GM12872 (cell line): ENCODE results near the gene EIF3L.

Experiments used
- TF ChIP-seq, protein P1 (sequence below): IDR thresholded peaks from 3 replicates; pipeline ENCODE4 v1.5.1; 2011; ENCODE audit warnings: low read depth, mild to moderate bottlenecking, low read length, moderate library complexity; ENCODE audit not compliant: insufficient read depth

EIF3L gene

DNA sequence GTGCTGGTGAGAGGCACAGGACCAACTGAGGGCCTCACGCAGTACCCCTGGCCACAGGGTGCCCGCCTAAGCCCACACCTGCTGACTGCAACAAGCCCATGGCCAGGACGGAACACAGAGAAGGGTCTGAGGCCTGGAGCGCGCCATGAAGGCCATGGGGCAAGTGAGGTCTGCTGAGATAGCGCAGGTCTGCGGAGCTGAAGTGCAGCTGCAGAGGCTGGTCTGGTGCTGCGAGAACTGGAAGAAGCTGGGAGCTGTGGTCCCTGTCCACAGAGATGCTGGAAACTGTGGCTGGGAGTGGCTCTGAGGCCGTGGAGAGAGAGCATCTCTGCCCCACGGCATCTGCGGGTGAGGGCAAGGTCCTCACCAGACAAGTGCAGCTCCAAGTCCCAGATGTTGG lies 17.7 kb upstream of the EIF3L start:
- TF ChIP-seq, protein P1, sequence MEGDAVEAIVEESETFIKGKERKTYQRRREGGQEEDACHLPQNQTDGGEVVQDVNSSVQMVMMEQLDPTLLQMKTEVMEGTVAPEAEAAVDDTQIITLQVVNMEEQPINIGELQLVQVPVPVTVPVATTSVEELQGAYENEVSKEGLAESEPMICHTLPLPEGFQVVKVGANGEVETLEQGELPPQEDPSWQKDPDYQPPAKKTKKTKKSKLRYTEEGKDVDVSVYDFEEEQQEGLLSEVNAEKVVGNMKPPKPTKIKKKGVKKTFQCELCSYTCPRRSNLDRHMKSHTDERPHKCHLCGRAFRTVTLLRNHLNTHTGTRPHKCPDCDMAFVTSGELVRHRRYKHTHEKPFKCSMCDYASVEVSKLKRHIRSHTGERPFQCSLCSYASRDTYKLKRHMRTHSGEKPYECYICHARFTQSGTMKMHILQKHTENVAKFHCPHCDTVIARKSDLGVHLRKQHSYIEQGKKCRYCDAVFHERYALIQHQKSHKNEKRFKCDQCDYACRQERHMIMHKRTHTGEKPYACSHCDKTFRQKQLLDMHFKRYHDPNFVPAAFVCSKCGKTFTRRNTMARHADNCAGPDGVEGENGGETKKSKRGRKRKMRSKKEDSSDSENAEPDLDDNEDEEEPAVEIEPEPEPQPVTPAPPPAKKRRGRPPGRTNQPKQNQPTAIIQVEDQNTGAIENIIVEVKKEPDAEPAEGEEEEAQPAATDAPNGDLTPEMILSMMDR: no peak

DNA sequence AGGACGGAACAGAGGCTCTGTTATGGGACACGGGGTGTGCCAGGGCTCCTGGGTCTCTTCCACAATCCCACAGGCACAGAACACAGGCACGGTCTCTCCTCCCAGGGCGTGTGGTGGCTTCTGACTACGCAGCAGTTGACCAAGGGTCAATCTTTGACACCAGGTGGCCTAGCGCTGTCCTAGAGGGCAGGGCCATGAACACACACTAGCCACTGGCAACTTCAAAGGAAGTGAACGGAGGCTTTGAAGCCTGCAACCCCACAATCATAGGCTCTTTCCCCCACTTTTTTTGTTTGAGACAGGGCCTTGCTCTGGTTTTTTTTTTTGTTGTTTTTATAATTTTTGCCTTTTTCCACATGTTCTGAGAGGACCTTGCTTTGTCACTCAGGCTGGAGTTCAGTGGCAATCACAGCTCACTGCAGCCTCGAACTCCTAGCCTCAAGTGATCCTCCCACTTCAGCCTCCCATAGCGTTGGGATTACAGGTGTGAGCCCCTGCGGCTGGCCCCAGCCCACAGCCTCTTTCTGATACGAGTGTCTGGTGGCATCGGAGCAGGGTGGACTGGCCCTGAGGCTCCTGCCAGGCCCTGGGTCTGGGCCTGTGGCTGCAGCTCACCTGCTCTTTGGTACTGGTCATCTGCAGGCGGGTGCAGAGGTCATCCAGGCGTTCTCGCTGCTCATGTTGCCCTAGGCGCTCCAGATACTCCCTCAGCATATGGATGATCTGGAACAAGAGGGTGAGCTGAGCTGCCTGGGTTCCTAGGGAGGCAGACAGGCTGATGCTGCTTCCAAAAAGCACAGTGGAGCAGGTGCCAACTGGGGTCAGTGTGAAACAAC lies 17.0 kb upstream of the EIF3L start:
- TF ChIP-seq, protein P1: no peak

DNA sequence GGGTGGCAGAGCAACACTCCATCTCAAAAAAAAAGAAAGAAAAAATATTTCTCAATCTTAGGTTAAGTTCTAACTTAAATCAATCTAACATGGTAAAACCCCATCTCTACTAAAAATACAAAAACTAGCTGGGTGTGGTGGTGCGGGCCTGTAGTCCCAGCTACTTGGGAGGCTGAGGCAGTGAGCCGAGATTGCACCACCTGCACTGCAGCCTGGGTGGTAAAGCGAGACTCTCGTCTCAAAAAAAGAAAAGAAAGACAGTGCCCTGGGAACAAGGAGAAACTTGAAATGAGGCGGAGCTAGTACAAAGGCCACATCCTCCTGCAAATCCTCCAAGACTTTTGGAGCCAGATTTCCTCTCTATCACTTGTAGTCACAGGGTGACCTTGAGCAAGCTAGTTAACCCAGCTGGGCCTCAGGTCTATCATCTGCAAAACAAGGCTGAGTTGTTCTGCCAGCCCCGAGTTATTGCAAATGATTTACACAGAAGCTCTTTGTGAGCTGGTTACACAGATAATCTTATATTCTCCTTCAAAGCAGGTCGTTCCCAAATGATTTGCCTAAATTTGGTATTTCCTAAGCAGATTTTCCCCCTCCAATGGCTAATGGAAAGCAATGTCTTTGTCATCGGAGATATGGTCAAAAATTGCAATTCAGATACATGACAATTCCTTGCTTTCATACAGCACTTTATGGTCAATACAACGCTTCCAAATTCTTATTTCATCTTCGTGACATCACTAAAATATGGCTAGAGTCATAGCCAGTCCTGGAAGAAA lies 7.0 kb upstream of the EIF3L start:
- TF ChIP-seq, protein P1: no peak

DNA sequence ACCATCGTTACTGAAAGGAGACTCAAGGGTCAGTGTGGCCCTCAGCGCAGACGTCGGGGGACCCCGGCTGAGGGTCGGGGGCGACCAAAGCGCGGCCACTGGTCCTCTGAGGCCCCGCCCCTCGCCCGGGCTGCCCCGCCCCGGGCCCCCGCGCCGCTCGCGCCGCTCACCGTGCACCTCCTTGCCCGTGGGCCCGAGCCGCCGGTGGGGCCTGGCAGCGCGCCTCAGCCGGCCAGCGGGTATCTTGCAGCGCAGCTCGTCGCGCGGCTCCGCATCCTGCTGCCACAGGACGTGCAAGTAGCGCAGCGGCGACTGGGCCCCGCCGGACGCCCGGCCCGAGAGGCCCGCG lies 5.5 kb upstream of the EIF3L start:
- TF ChIP-seq, protein P1: no peak

DNA sequence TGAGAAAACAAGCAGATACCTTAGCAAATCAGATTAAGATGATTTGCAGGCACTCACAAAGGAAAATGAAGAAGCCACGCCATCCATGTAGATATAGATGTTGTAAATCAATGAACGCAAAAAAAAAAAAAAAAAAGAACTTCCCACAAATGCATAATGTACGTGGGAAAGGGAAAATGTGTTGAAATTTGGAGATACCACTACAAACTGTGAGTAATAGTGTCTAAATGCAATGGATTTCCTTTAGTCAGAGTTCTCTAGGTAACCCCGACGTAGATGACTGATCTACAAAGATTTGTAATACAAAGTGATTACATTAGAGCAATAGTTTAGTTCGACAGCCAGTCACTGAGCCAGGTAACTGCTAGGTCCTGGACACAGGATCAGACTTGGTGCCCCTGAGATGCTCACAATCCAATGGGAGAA lies 4.3 kb upstream of the EIF3L start:
- TF ChIP-seq, protein P1: no peak

DNA sequence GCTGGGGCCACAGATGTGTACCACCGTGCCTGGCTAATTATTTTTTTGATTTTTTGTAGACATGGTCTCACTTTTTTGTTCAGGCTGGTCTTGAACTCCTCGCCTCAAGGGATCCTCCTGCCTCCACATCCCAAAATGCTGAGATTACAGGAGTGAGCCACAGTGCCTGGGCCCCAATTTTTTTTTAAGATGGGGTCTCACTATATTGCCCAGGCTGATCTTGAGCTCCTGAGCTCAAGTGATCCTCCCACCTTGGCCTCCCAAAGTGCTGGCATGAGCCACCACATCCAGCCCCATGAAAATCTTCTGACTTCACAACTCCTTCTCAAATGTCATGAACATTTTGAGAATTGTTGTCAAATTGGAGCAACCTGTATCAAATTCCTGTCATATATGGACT lies 2.8 kb upstream of the EIF3L start:
- TF ChIP-seq, protein P1: no peak

DNA sequence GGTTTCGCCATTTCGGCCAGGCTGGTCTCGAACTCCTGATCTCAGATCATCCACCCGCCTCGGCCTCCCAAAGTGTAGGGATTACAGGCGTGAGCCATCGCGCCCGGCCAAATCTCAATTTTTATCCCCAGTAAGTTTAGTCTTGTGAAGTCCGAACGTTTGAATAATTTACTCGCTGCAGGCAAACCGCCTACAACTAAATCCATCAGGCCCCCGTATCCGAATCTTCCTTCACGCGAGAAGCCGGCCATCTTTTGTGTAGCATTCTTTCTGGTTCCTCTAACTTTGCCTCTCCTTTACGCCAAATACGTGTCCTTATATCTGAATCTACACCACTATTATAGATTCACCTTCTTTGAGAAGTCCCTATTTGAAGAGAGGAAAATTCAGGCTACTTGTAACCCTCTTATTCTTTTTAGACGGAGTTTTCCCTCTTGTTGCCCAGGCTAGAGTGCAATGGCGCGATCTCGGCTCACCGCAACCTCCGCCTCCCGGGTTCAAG lies 581 bp upstream of the EIF3L start:
- TF ChIP-seq, protein P1: no peak
